Activated CD4-positive, CD25-positive, alpha-beta regulatory T cell (primary cell): Measurements from ENCODE around the gene AGAP2.

Experiments
- DNase-seq, 4 experiments: peaks; one replicate each; lab custom pipeline; 2025; lab: John Stamatoyannopoulos, UW

AGAP2 gene

DNA sequence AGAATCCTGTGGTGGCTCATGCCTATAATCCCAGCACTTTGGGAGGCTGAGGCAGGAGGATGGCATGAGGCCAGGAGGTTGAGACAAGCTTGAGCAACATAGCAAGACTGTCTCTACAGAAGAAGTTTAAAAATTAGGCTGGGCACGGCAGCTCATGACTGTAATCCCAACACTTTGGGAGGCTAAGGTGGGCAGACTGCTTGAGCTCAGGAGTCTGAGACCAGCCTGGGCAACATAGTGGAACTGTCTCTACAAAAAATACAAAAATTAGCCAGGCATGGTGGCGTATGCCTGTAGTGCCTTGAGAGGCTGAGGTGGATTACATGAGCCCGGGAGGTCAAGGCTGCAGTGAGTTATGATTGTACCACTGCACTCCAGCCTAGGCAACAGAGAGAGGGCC is 29.3 kb upstream of the AGAP2 start:
- no peak for DNase-seq

DNA sequence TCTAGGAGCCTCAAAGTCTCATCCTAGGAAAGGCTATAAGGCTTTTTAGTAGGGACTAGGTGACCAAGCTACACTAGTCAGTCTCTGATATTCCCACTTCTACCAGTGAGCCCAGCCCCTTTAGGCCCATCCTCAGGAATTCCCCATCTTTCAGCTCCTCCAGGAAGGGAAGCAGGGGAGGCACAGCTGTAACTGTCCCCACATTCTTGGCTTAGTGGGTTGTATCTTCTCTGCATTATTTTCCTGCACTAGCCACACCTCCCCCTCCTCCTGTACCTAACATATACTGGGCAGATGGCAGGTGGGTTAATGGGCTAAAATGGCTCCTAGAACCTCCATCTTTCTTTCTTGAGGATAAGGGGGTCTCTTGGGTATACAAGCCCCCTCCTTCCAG is 28.8 kb upstream of the AGAP2 start:
- DNase-seq = no peak

DNA sequence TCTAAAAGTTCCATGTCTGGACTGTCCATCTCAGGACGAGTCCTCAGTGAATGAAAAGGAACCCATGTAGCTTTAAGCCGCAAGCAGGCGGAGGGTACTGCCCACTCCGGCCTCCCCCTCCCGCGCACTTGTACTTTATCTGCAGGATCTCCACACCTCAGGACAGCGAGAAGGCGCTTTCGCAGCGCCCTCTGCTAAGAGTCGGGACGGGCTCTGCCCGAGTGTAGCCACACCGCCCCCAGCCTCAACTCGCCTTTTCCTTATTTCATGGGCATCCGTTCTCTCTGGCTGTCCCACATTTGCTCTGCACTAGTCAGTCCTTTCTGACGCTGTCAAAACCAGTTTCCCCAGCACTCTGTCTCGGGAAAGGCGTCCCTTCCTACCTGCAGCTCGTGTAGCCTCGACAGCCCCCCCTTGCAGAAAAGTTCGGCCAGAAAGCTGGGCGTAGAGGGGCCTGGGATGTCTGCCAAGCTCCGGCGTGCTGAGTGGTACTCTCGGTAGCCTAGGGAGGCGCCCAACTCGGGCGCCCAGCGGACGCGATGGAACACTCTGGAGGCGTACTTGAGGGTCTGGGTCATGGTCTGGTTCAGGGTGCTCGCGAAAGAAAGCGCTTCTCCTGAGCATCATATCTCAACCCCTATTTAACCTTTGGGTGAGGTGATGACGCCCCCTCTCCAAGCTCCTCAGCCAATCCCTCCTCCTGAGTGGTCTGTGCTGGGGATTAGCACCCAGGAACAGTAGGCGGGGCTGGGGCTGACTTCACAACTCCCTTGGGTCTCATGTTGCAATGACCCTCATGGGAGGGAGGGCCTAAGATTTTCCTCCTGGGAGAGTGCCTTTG is 28.1 kb upstream of the AGAP2 start, which contains the start of gene CYP27B1:
Gene CYP27B1, minus strand, starts transcription at position 615 of the 841 bp plus-strand sequence. Its CDS starts 37 bp downstream, at position 578.
- no peak for DNase-seq

DNA sequence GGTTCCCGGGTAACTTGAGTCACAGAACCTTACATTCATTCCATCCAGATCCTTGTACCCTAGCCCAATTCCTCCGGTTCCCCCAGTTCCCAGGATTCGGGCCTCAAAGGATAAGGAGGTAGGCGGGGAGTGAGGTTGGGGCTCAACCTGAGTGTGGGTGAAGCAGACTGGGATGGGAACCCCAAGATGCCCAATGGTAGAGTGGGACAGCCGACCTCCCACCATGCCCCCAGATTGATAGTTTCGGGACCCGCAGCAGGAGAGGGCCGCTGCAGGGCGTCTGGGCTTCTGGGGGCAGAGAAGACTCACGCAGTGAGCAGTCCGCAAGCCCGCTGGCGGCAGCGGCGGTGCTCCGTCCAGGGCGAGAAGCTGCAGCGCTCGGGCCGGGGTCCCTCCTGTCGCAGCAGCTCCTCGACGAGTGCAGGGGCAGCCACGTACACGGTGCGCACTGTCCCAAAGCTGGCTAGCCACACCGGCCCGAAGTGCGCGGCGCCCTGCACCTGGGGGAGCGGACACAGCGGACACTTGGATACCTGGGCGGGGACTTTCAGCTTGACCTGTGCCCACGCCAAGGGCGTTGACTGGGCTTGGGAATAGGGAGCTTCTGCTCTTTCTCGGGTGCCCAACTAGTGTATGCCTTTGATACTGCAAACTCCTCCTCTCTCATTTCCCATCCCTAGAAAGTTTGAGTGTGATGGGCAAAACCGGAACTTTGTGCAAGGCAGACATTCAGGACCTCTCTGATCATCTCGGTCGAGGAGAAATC is 27.3 kb upstream of the AGAP2 start:
- DNase-seq = no peak

GRCh38 chr12:57765003-57765697 is 26.6 kb upstream of the AGAP2 start:
- peak in 3 of 4 experiments; percentile 28 to 41 (median 30) for DNase-seq

DNA sequence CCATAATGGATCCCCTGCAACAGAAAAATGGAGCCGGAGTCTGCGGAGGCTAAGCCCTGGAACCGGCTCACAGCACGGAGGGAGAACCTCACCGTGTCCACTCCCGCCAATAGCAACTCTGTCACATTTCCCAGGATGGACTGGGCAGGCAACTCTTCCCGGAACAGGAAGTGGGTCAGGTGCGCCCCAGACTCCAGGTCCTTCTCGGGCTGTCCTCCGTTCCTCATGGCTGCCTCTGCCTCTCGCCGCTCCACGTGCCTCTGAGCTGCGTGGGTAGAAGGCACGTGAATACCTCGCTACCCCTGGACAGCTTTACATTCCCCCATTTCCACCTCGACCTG is 26.1 kb upstream of the AGAP2 start:
- DNase-seq = no peak

- DNase-seq = no peak
Measured at GRCh38 chr12:57763881-57764661, 25.5 kb upstream of the AGAP2 start.

DNA sequence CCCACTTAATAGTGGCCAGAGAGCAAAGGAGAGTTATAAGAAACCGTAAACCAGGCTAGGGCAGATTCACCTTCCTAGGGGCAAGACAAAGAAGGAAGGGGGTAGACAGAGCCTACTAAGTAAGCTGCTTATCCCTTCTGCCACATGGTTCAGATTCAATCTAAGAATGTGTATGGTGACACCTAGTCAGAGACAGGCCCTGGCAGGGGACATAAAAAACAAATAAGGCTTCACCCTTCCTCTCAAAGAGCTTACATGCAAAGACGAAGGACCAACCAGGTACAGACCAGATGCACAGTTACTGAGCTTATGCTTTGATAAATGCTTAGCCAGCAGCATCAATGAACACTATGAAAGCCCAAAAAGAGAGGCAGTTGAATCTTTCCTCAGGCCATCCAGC is 23.9 kb upstream of the AGAP2 start:
- no peak for DNase-seq

- DNase-seq = no peak
Measured at GRCh38 chr12:57761391-57761998, 23.0 kb upstream of the AGAP2 start.

- DNase-seq = no peak
Measured at GRCh38 chr12:57760347-57760982, 21.9 kb upstream of the AGAP2 start.

GRCh38 chr12:57759360-57759980 is 20.9 kb upstream of the AGAP2 start:
- DNase-seq = no peak

DNA sequence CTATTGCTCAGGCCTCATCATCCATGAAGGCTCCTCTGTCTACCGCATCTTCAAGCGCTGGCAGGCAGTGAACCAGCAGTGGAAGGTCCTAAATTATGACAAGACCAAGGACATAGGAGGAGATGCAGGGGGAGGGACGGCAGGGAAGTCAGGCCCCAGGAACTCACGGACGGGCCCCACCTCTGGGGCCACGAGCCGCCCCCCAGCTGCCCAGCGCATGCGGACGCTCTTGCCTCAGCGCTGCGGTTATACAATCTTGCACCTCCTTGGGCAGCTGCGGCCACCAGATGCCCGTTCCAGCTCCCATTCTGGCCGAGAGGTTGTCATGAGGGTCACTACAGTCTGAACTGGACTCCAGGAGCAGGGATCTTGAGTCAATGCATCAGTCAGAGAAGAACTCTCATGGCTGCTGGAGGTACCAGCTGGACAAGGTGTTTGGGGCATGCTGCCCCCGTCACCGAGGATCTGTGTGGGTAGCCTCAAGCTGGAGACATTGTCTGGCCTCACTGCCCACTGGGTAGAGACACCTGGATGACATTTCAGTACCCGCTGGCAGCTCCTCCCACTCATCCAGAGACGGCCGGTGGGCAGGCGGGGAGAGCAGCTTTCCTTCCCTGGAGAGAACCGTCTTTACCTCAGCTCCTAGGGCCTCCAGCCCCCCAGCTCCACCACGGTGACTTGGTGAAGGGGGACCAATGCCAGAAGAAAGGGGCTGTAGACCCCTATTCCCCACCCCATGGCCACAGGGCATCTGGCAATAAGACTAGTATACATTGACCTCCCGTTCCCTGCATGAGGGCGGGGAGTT is 20.2 kb upstream of the AGAP2 start:
- DNase-seq = no peak

DNA sequence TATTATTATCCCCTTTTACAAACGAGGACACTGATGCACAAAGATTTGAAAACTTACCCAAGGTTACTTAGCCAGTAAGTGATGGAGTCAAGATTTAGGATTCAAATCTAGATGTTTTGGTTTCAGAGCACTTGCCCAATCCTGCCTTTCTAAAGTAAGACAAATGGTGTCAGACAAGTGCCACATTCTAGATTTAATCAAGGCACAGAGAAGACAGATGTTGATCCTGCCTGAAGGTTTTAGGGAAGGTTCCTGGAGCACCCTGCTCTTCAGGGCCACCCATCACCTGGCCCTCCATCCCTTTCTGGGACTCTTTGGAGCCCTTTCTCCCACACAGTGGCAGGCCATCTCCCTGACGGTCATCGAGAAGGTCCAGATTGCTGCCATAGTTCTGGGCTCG is 19.2 kb upstream of the AGAP2 start:
- no peak for DNase-seq

- DNase-seq = peak; percentile 35 to 43 (median 40)
Measured at GRCh38 chr12:57756406-57757341, 18.1 kb upstream of the AGAP2 start.

- DNase-seq = peak in 2 of 4 experiments; percentile 26 to 28
Measured at GRCh38 chr12:57755454-57756372, 17.2 kb upstream of the AGAP2 start.

GRCh38 chr12:57755194-57755453 is 16.6 kb upstream of the AGAP2 start:
- no peak for DNase-seq

DNA sequence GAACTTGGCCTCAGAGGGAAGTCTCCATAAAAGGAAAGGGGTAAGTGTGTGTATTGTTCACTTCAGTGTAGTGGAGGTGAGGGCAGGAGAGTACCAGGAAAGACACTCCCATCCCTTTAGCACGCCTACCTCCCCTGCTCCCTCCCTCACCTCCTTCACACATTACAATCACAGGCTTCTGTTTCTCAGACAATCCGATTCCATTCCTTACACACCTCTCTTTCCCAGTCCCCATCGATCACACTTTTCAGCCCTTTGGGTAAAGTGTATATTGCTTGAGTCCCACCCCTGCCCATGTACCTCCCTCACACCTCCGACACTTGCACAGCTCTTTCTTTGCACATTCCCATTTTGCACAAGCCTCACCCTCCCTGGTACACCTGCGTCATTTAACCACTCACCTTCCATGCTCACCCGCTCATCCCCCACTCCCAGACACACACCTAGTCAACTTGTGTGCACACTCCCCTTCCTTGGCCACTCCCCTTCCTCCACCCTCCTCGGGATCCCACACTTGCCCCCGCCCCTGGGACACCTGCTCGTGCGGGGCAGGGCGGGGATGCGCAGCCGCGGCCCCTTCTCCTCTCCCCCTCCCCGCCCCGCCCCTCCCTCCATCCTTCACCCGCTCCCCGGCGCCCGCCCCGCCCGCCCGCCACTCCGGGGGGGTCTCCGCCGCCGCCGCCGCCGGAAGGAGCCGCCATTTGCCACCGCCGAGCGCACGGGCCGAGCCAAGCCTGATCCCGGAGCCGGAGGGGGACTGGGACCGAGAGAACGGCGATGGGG is 16.1 kb upstream of the AGAP2 start, which contains the start of gene MARCHF9:
Gene MARCHF9, plus strand, starts transcription at position 693 of the 783 bp plus-strand sequence. CDS start 426 bp downstream, outside the sequence.
- peak; percentile 57 to 75 (median 64) for DNase-seq
